HG02759 (cell line): ENCODE results near the gene MYG1.
"Not testable (repeated sequence)": the region's sequence is repeated elsewhere in the genome, so short reads cannot be mapped to it uniquely, and the experiment has no call there.

Experiments
- ATAC-seq: cut with Tn5 transposase; IDR thresholded peaks from one replicate; pipeline ENCODE4 v1.9.1; 2021; ENCODE audit warnings: mild to moderate bottlenecking, moderate library complexity; ENCODE audit not compliant: unreplicated experiment

The MYG1 gene

DNA sequence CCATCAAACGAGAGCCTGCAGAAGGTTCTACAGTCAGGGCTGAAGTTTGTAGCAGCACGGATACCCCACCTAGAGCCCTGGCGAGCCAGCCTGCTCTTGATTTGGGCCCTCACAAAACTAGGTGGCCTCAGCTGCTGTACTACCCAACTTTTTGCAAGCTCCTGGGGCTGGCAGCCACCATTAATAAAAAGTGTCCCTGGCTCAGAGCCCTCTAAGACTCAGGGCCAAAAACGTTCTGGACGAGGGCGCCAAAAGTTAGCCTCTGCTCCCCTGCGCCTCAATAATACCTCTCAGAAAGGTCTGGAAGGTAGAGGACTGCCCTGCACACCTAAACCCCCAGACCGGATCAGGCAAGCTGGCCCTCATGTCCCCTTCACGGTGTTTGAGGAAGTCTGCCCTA, 13.0 kb upstream of the MYG1 start:
- no peak for ATAC-seq

DNA sequence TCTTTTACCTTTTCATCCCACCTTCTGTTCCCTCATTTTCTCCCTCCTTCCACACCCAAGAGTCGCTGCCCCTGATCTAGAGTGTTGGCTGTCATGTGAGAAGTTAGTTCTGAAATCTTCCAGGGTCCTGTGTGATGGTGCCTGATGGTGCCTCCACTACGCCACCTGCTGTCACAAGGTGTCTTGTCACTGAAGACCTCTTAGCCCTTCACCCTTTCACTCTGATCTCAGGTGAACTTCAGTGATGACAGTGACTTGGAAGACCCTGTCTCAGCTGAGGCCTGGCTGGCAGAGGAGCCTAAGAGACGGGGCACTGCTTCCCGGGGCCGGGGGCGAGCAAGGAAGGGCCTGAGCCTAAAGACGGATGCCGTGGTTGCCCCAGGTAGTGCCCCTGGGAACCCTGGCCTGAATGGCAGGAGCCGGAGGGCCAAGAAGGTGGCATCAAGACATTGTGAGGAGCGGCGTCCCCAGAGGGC, 11.7 kb upstream of the MYG1 start:
- no peak for ATAC-seq

DNA sequence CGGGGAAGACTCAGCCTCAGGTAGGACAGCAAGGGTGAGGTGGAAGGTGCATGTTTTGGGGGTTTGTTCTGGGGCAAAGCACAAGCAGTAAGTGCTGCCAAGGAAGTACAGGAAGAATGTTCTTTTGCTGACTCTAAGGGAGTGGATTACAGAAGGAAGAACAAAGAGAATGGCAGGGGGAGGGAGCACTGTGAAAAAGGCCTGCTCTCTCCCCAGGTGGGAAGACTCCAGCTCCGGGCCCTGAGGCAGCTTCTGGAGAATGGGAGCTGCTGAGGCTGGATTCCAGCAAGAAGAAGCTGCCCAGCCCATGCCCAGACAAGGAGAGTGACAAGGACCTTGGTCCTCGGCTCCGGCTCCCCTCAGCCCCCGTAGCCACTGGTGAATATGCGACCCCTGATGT, 11.2 kb upstream of the MYG1 start:
- no peak for ATAC-seq

DNA sequence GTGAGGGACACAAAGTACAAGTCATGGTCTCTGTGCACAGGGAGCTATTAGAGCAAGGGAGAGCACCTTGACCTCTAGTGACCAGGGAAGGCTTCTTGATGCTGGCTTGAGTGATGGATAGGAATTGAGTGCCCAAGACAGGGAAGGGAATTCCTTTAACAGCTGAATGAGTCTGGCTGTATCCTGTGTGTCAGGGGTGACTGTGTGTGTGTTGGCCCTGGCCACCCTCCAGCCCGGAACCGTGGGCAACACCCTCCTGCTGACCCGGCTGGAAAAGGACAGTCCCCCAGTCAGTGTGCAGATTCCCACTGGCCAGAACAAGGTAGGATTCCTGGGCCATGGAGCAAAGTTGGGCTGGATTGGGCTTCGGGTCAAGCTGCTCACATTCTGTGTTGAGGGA, 9.6 kb upstream of the MYG1 start:
- ATAC-seq = no peak

DNA sequence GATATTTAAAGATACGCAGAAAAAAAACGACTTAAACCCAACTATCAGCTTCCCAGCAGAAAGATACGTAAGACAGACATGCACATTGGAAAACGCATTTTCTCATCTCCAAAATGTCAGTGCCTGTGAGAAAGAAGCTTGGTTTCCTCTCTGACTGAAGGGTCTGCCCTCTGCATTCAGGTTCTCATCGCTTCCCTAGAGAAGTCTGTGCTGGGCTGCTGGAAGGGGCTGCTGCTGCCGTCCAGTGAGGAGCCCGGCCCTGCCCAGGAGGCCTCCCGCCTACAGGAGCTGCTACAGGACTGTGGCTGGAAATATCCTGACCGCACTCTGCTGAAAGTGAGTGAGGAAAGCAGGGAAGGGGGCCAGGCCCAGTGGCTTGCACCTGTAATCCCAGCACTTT, 8.8 kb upstream of the MYG1 start:
- no peak for ATAC-seq

DNA sequence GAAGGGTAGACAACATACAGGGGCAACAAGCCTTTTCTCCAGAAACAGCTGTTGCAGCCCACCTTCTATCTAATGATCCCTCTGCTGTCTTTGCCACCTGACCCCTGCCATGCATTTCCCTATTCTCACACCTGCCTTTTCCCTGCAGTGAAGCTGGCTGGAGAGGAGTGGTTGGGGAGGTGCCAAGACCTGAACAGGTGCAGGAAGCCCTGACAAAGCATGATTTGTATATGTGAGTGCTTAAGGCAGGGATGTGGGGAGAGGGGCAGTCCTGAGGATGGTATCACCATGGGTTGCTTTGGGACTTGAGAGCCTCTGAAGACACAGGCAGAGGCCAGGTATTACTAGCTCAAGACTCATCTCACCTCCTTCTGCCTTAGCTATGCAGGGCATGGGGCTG, 7.1 kb upstream of the MYG1 start:
- no peak for ATAC-seq

DNA sequence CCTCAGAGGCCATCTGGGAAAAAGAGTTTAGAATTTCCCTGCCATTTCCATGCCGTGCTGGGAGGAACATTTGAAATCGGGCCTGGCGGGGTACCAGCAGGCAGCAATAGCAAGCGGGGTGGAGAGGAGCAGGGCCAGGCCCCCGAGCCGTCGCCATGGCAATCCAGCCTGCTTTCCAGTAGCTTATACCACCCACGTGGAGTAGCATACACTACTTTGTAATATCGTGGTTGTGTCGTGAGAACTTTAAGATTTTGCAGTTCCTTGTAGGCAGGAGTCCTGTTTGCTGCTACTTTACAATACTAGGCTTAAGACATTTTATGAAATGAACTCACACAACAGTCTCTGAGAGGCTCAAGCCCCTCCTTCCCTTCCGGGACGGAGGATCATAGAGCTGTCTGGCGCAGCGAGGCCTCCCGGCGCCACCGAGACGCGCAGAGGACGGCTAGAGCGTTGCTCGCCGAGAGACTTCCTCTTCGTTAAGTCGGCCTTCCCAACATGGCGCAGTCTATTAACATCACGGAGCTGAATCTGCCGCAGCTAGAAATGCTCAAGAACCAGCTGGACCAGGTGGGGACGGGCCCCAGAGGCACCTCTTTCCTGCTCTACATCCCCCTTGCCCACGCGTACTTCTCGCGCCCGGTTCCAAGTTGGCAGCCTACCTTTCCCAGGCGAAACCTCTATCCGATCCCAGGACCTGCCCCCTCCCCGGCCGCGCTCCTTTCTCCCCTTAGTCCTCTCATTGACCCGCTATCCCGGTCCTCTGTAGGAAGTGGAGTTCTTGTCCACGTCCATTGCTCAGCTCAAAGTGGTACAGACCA, 4.2 kb upstream of the MYG1 start, which contains the start of gene PFDN5:
TSS of gene PFDN5 (plus strand) at position 473 of the 821 bp plus-strand sequence. CDS start at position 499, 26 bp downstream.
- ATAC-seq = peak; percentile 90

DNA sequence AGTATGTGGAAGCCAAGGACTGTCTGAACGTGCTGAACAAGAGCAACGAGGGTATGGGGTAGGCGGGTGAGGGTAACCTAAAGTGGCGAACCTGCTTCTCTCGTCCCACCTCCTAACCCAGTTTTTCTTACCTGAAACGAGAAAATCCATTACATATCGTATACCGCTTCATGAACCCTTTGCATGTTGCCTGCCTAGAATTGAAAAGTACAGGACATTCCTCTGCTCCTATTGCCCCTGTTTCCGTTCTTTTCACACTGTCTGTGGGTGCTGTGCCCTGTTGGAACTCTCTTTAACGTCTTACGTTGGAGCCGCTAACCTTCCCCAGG, 3.6 kb upstream of the MYG1 start:
- ATAC-seq = no peak

DNA sequence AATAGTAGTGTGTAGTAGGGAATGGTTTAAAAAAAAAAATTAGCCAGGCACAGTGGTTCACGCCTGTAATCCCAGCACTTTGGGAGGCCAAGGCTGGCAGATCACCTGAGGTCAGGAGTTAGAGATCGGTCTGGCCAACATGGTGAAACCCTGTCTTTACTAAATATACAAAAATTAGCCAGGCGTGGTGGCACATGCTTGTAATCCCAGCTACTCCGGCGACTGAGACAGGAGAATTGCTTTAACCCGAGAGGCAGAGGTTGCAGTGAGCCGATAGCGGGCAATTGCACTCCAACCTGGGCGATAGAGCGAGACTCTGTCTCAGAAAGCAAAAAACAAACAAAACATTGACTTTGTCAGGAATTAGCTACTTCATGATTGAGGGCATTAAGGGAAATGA, 2.4 kb upstream of the MYG1 start:
- not testable (repeated sequence) for ATAC-seq

DNA sequence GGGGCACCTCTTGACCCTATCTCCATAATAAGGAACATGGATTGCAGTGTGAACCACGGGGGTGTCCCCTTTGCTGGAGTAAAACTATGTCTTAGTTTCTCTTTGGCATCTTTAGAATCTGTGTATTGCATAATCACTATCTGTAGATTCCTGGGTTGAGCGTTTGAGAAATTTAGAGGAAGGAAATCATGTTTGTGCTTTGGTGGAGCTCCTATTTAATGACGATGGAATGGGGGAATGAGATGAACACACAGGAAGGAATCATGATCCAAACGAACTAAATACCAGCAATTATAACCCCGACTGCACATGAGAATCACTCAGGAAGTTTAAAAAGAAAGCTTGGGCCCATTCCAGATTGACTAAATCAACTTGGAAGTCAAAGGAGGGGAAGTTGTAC, 1.3 kb upstream of the MYG1 start:
- ATAC-seq = no peak

DNA sequence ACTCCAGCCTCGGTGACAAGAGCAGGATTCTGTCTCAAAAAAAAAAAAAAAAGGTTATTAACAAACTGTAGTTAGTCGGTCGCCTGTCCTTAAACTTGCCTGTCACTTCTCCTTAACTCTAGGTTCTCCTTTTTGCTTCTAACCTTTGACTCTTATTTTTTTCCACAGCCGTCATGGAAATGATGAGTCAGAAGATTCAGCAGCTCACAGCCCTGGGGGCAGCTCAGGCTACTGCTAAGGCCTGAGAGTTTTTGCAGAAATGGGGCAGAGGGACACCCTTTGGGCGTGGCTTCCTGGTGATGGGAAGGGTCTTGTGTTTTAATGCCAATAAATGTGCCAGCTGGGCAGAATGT, 418 bp upstream of the MYG1 start:
- no peak for ATAC-seq

DNA sequence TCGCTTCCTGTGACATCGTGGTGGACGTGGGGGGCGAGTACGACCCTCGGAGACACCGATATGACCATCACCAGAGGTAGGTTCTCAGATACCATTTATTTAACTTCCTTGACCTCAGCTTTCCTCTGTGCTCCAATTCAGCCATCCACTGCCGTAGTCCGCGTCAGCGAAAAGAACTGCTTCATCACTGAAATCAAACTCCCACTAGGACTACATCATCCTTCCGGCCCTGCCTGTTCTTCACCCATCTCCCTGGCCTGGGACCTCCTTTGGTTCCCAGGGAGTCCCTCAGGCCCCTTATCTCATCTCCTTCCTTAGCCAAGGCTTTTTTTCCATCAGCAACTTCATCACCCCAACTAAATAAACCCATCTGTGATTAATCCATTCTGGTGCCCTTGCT, 692 bp downstream of the MYG1 start:
- no peak for ATAC-seq

DNA sequence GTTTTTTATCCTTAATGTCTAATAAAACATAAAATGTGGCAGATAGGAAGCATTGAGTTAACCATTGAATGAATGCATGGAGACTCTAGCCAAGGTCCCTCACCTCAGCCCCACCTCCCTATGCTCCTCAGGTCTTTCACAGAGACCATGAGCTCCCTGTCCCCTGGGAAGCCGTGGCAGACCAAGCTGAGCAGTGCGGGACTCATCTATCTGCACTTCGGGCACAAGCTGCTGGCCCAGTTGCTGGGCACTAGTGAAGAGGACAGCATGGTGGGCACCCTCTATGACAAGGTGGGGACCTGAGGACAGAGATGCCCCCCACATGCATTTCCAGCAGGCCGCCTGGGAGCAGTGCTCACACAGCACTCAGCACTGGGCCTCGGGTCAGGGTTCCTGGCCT, 3.4 kb downstream of the MYG1 start:
- no peak for ATAC-seq

DNA sequence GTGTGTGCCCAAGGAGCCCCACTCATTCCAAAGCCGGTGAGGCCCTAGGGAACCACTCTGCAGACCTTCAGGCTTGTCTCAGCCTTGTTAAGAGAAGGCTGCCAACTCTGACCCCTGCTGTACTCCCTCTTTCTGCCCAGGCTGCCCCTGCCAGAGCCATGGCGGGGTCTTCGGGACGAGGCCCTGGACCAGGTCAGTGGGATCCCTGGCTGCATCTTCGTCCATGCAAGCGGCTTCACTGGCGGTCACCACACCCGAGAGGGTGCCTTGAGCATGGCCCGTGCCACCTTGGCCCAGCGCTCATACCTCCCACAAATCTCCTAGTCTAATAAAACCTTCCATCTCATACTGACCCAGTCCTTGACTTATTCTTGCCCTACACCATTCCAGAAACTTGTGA, 7.3 kb downstream of the MYG1 start:
- ATAC-seq = no peak

DNA sequence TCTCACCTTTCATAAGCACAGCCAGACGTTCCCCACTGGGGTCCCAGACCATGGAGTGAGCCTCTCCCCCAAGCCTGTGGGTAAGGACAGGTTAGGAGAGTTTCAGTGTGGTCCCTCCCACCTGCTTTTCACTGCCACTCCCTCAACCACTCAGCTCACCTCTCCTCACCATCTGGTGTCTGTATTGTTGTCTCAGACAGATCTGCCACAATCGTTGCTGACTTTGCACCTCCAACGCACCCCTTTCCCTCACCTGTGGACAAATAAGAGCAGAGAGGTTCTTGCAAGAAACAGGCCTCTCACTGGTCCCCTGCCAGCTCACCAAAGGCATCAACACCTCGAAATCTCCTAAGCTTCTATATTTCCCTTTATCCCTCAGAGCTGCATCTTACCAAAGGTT, 8.8 kb downstream of the MYG1 start:
- ATAC-seq = no peak

DNA sequence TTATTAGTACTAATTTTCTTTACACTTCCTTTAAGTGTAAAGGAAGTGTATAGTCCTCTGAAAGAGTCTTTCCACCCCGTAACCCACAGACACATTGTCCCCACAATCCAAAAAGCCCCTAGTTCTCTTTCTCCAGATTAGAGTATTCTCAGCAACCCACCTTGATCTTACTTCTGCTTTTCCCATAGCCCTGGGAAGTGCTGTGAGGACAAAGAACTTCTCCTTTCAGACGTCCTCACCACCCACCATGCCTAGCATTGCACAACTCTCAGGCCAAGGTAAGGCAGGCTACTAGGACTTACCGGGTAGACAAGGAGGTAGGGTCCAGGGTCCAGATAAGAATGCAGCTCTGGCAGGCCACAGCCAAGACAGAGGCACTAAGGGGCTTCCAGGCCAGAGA, 14.5 kb downstream of the MYG1 start:
- no peak for ATAC-seq

DNA sequence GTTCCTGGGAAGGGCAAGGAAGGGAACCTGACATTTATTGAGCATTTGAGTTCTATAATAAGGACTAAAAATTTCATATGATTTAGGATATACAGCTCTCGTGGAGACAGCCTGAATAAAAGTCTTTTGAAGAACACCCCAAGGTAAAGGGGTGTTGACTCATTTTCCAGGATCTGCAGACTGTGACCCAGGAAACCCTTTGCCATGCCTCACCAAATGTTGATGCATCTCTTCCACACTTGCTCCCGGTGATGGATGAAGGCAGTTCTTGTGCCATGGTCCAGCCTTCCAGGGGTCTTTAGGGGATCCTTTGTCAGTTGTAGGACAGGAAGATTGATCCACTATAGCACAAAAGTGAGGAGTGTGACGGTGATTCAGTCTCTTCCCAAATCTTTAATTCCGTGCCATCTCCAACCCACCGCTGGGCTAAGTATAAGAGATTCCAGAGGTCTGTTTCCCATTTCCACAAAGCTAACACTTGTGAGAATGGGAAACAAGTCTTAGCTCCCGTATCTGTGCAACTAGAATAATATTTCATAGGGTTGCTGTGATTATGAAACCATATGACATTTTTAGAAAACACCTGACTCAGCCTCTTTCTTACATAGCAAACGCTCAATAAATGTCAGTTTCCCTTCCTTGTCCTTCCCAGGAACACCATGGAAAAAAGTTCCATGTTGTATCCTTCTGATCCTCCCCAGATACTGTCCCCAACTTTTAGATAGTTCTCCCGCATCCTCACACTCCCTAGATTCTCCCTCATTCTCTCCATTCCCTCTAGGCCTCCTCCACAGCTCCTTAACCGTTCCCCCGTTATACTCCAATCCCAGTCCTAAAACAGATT, 21.1 kb downstream of the MYG1 start:
- no peak for ATAC-seq

DNA sequence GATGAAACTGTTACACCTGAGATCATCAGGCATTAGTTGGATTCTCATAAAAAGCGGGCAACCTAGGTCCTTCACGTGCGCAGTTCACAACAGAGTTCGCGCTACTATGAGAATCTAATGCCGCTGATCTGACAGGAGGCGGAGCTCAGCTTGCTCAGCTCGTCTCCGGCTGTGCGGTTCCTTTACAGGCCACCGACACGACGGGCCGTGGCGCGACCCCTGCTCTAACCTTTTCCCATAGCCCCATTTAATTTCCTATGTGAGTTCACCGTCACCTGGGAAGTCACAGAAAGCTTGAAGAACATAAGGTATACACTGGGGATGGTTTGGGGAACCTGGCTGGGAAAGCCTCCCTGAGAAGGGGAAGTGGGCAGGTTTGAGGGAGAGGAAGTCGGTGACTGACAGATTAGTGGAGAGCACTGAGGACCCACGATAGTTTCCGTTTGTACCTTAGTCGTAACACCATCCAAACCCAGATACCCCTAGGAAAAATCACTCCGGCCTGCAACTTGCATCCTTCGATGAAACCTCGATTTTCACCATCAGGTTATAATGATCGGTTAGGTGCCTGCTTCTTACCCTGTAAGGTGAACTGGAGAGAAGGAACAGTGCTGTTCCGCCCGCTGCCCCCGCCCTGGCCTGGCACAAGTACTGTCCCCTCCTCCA, 24.8 kb downstream of the MYG1 start:
- ATAC-seq = peak; percentile 25

DNA sequence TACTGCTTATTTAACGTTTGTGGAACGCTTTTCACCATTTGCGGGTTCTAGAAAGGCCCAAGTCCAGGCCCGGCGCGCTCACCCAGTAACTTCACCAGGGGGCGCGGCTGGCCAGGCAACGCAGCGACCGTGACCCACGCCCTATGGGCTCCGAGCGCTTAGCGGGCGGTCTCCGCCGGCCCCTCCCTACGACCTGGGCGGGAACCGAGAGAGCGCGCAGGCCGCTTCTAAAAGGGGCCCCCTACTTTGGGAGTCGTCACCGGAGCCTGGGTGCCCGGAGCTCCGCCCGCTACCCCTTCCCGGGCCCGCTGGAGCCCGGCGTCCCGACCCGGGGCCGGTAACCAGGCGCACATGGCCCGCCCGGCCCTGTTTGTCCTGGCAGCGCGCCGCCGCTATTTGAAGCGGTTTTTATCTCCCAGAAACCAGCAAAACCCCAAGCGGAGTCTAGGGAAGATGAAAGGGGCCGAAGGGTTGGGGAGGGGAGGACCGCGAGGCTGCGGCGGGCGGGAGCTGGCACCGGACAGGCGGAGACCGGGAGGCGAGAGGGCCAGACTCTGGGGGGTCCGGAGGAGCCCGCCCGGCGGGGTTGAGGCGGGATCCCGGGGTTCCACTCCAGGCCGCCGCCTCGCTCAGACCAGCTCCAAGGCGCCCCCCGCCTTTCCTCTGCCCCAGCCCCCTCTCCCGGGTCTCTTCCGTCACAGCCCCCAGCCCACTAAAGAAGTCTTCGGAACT, 25.4 kb downstream of the MYG1 start:
- peak; percentile 57 for ATAC-seq

DNA sequence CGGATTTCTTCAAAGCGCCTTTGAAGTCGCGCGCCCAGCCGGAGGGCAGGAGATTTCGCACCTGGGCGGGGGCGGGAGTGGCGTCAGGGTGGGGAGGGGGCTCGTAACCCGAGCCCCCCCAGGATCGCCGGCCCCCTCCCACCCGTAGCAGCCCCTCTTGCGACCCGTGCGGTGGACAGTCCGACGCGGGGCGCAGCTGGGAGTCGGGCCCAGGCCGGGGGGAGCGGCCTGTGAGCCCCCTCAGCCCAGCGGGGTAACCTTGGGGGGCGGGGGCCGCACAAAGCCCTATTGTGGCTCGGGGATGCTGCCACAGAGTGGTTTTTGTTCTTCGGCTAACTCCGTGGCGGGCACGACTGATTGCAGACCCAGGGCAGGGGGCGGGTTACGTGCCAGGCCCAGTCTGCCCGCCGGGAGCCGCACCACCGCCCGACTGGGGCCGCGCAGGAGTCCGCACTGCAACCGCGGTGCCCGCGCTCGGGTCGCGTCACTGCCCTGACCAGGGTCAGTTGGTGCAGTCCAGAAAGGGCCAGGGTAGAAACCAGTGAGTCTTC, 26.1 kb downstream of the MYG1 start:
- ATAC-seq = no peak
